SK-N-SH (cell line): ENCODE measurements around the gene NUDT1. TPM values are rescaled to one million over a fixed set of nuclear protein-coding genes. Genes with fewer than 3 reads are reported as not detected.

Experiments
- CTCF ChIA-PET: fragments of 300-600, 350-600 bp; formaldehyde crosslinking; extraction: SDS; loops from one replicate; lab custom pipeline; 2021; lab: Yijun Ruan, JAX
- POLR2A ChIA-PET: fragments of 350-600 bp; sonication (Branson Sonifier 250); formaldehyde crosslinking; extraction: SDS; loops from one replicate; lab custom pipeline; 2020; ENCODE audit warnings: antibody characterized with exemption, inconsistent platforms; lab: Yijun Ruan, JAX
- DNase-seq: peaks from one replicate; pipeline ENCODE4 v3.0.0; 2012
- H2AFZ ChIP-seq: fragments of 200-600 bp; sonication (generic); 2 replicates; pipeline ENCODE4 v1.8.1; 2016; ENCODE audit warnings: antibody characterized with exemption, mild to moderate bottlenecking, low read depth
- H3F3A ChIP-seq: fragments of 200-600 bp; sonication (generic); replicated peaks from 2 replicates; pipeline ENCODE3; 2016; ENCODE audit warnings: antibody characterized with exemption, mild to moderate bottlenecking; ENCODE audit not compliant: insufficient read depth
- H3K27ac ChIP-seq, 2 experiments: fragments of 200-500 bp in 1 of 2; fragments of 200-600 bp in 1 of 2; sonication (Bioruptor generic) in 1 of 2; sonication (generic), shearing (Covaris generic) in 1 of 2; 2 replicates each; pipeline versions ENCODE4 v1.5.1 to v1.6.1; 2014 to 2016; ENCODE audit warnings: low read depth in 2 of 2, inconsistent platforms in 1 of 2, low read length in 1 of 2, mild to moderate bottlenecking in 1 of 2, mixed read lengths in 1 of 2
- H3K27me3 ChIP-seq: fragments of 200-600 bp; sonication (generic), shearing (Covaris generic); 2 replicates; pipeline ENCODE4 v1.6.1; 2016; ENCODE audit warnings: mixed run types; ENCODE audit not compliant: insufficient read depth
- H3K36me3 ChIP-seq, 2 experiments: fragments of 200-500 bp in 1 of 2; fragments of 200-600 bp in 1 of 2; sonication (Bioruptor generic) in 1 of 2; sonication (generic) in 1 of 2; replicated peaks in 1 of 2; 2 replicates each; pipeline versions ENCODE3 to v1.5.1; 2014 to 2016; ENCODE audit warnings: low read length in 1 of 2, mild to moderate bottlenecking in 1 of 2; ENCODE audit not compliant: insufficient read depth in 2 of 2, control insufficient read depth in 1 of 2
- H3K4me1 ChIP-seq, 2 experiments: fragments of 200-500 bp in 1 of 2; fragments of 200-600 bp in 1 of 2; sonication (Bioruptor generic) in 1 of 2; sonication (generic), shearing (Covaris generic) in 1 of 2; 2 replicates each; pipeline versions ENCODE4 v1.5.1 to v1.6.1; 2014 to 2016; ENCODE audit warnings: low read depth in 1 of 2, low read length in 1 of 2, mixed run types in 1 of 2; ENCODE audit not compliant: insufficient read depth in 2 of 2, control insufficient read depth in 1 of 2
- H3K4me2 ChIP-seq: fragments of 200-600 bp; sonication (generic), shearing (Covaris generic); 2 replicates; pipeline ENCODE4 v1.6.1; 2017; ENCODE audit warnings: mixed run types
- H3K4me3 ChIP-seq, 2 experiments: fragments of 200-500 bp in 1 of 2; fragments of 200-600 bp in 1 of 2; sonication (Bioruptor generic) in 1 of 2; sonication (generic), shearing (Covaris generic) in 1 of 2; 2 replicates each; pipeline versions ENCODE4 v1.5.1 to v1.8.1; 2014 to 2016; ENCODE audit warnings: low read depth in 2 of 2, inconsistent platforms in 1 of 2, low read length in 1 of 2, mild to moderate bottlenecking in 1 of 2, mixed read lengths in 1 of 2, moderate library complexity in 1 of 2
- H3K79me2 ChIP-seq: fragments of 200-600 bp; sonication (generic); 2 replicates; pipeline ENCODE4 v1.8.1; 2017; ENCODE audit warnings: mild to moderate bottlenecking; ENCODE audit not compliant: insufficient read depth
- H3K9ac ChIP-seq: fragments of 200-600 bp; sonication (generic); 2 replicates; pipeline ENCODE4 v1.6.1; 2017; ENCODE audit warnings: mixed run types
- H3K9me2 ChIP-seq: fragments of 200-600 bp; sonication (generic); 2 replicates; pipeline ENCODE4 v1.6.1; 2017; ENCODE audit warnings: mixed run types
- H3K9me3 ChIP-seq: fragments of 200-600 bp; sonication (generic); 2 replicates; pipeline ENCODE4 v1.6.1; 2017; ENCODE audit warnings: mixed run types, mild to moderate bottlenecking, moderate library complexity
- H4K20me1 ChIP-seq: fragments of 200-600 bp; sonication (generic); 2 replicates; pipeline ENCODE4 v1.6.1; 2017; ENCODE audit warnings: mild to moderate bottlenecking, mixed run types; ENCODE audit not compliant: insufficient read depth
- ELF1 ChIP-seq: IDR thresholded peaks from 2 replicates; pipeline ENCODE4 v1.4.0; 2012
- EP300 ChIP-seq, 2 experiments: IDR thresholded peaks; 2 replicates each; pipeline versions ENCODE4 v1.4.0 to v1.6.1; 2012; ENCODE audit warnings: borderline replicate concordance in 1 of 2, low read depth in 1 of 2, low read length in 1 of 2
- FOSL2 ChIP-seq: IDR thresholded peaks from 2 replicates; pipeline ENCODE4 v1.4.0; 2012; ENCODE audit warnings: low read depth, mild to moderate bottlenecking, moderate library complexity, borderline replicate concordance
- GABPA ChIP-seq: IDR thresholded peaks from 2 replicates; pipeline ENCODE4 v1.4.0; 2012; ENCODE audit warnings: low read depth, mild to moderate bottlenecking
- IRF3 ChIP-seq: fragments of 150-350 bp; IDR thresholded peaks from 2 replicates; pipeline ENCODE4 v1.6.1; 2016; ENCODE audit warnings: mild to moderate bottlenecking, low read depth, low read length
- JUND ChIP-seq: IDR thresholded peaks from 2 replicates; pipeline ENCODE4 v1.4.0; 2012
- MAX ChIP-seq: IDR thresholded peaks from 2 replicates; pipeline ENCODE4 v1.4.0; 2012; ENCODE audit warnings: low read depth
- MXI1 ChIP-seq: IDR thresholded peaks from 2 replicates; pipeline ENCODE4 v1.6.1; 2012; ENCODE audit warnings: mild to moderate bottlenecking, low read depth, low read length, improper control_type of control experiment
- NRF1 ChIP-seq: IDR thresholded peaks from 2 replicates; pipeline ENCODE4 v1.6.1; 2012; ENCODE audit warnings: low read depth, mild to moderate bottlenecking, low read length
- POLR2AphosphoS5 ChIP-seq: IDR thresholded peaks from 2 replicates; pipeline ENCODE4 v1.6.1; 2012; ENCODE audit warnings: low read depth, low read length
- RCOR1 ChIP-seq: fragments of 150-350 bp; IDR thresholded peaks from 2 replicates; pipeline ENCODE4 v1.6.1; 2017; ENCODE audit warnings: antibody characterized with exemption, low read length
- RFX5 ChIP-seq: IDR thresholded peaks from 2 replicates; pipeline ENCODE4 v1.6.1; 2012; ENCODE audit warnings: mild to moderate bottlenecking, improper control_type of control experiment, low read length
- RXRA ChIP-seq: IDR thresholded peaks from 2 replicates; pipeline ENCODE4 v1.4.0; 2012; ENCODE audit warnings: low read depth, mild to moderate bottlenecking, borderline replicate concordance
- SIN3A ChIP-seq: IDR thresholded peaks from 2 replicates; pipeline ENCODE4 v1.6.1; 2012; ENCODE audit warnings: low read depth, mild to moderate bottlenecking, low read length, moderate library complexity, borderline replicate concordance
- TCF12 ChIP-seq: IDR thresholded peaks from 2 replicates; pipeline ENCODE4 v1.4.0; 2012
- TEAD4 ChIP-seq: IDR thresholded peaks from 2 replicates; pipeline ENCODE4 v1.4.0; 2012; ENCODE audit warnings: mild to moderate bottlenecking, borderline replicate concordance; ENCODE audit not compliant: insufficient read depth
- USF1 ChIP-seq: IDR thresholded peaks from 2 replicates; pipeline ENCODE4 v1.4.0; 2012; ENCODE audit warnings: low read depth, borderline replicate concordance
- USF2 ChIP-seq: fragments of 150-350 bp; IDR thresholded peaks from 2 replicates; pipeline ENCODE4 v1.6.1; 2017; ENCODE audit warnings: antibody characterized with exemption, low read length, low read depth, borderline replicate concordance
- WGBS: methylation state at CpG from one replicate; pipeline ENCODE4 v1.1.6; 2017; ENCODE audit warnings: low lambda C conversion rate; 5-methylcytosine and 5-hydroxymethylcytosine counted together
- polyA plus RNA-seq, 3 experiments: library from polyadenylated mRNA; depleted of rRNA; stranded (reverse); fragments of >200 nt; gene quantifications; 2 replicates each; pipeline ENCODE4 v1.2.3, GENCODE V29; 2012
- TF ChIP-seq, protein P1 (sequence below): IDR thresholded peaks from 2 replicates; pipeline ENCODE4; 2012

Gene NUDT1
- polyA plus RNA-seq, 1 of the 3 experiments (the other 2 are of a cell fraction), result 98.1 TPM

DNA sequence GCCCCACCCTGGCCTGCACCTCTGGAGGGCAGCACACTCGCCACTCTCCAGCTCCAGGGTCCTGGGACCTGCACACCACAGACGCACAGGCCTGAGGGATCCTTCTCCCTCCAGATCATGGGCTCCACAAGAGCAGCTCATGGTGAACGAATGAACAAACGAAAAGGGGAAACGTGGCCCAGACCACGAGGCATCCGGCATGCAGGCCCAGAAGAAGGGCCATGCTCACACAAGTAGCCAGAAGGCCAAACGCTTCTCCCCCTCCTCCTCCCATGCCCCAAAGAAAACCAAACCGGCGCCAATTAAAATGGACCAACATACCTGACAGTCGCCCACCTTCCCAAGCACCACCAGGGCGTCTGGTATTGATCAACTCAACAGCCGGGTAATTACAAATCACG is 39.7 kb upstream of the NUDT1 start:
- H3K9me2 ChIP-seq, result no peaks in the 10 kb centered on the region
- no peak overlapping the region for H2AFZ ChIP-seq
- no peaks in the 10 kb centered on the region for H3K79me2 ChIP-seq
- peaks cover 4 to 42% of the 10 kb centered on the region in 2 experiments; a peak in 2 of 4 replicates for H3K4me1 ChIP-seq
- no peak overlapping the region for H3K4me2 ChIP-seq
- CTCF ChIA-PET, result interaction anchor here (0.7 to 3.8 kb wide), 9 partner anchors 9 to 623 kb away, joined by 3 to 24 read pairs (median 3); no protein-coding TSS in a partner anchor
- DNase-seq, result peak; percentile 33
- H3K36me3 ChIP-seq, result peaks cover 13 to 26% of the 10 kb centered on the region in 2 experiments
- H4K20me1 ChIP-seq, result no peaks in the 10 kb centered on the region
- WGBS, result 96% methylated on average over 14 of the region's 14 CpGs
- no peak overlapping the region for H3K4me3 ChIP-seq
- no peaks in the 10 kb centered on the region for H3K27me3 ChIP-seq
- no peaks in the 10 kb centered on the region for H3K9me3 ChIP-seq
- H3K27ac ChIP-seq, result no peak overlapping the region; a peak in 1 of 4 replicates
- TF ChIP-seq USF1, result no peak
- TF ChIP-seq IRF3, result no peak
- TF ChIP-seq EP300 (IDR thresholded peaks at IDR 0.05; ENCODE audit: borderline replicate concordance in 1 of 2, low read depth in 1 of 2, low read length in 1 of 2), result no peak
- no peak for TF ChIP-seq USF2
- TF ChIP-seq TCF12, result no peak
- TF ChIP-seq RXRA, result no peak
- TF ChIP-seq RCOR1, result no peak
- no peak for TF ChIP-seq GABPA
- no peak for TF ChIP-seq FOSL2
- TF ChIP-seq RFX5, result no peak
- TF ChIP-seq POLR2AphosphoS5, result no peak
- TF ChIP-seq ELF1, result no peak
- TF ChIP-seq JUND, result no peak
- POLR2A ChIA-PET, result no interaction called here
- H3K9ac ChIP-seq, result no peak overlapping the region
- no peaks in the 10 kb centered on the region for H3F3A ChIP-seq

GRCh38 chr7:2202901-2203765 is 38.9 kb upstream of the NUDT1 start:
- H3K36me3 ChIP-seq, result peaks cover 13 to 33% of the 10 kb centered on the region in 2 experiments
- CTCF ChIA-PET, result interaction anchor here (0.7 to 3.8 kb wide), 19 partner anchors 9 to 628 kb away, joined by 3 to 24 read pairs (median 3); no protein-coding TSS in a partner anchor
- WGBS, result 89% methylated on average over 20 of the region's 20 CpGs
- H3K4me1 ChIP-seq, result peaks cover 4 to 39% of the 10 kb centered on the region in 2 experiments; a peak in 2 of 4 replicates
- DNase-seq, result peak; percentile 58
- H4K20me1 ChIP-seq, result no peaks in the 10 kb centered on the region
- H3K4me2 ChIP-seq, result no peak overlapping the region; the same call in 1 of the 2 replicates
- POLR2A ChIA-PET, result interaction anchor here (1.0 kb wide), 1 partner anchor 17 kb away, joined by 3 read pairs; no protein-coding TSS in a partner anchor
- no peaks in the 10 kb centered on the region for H3K27me3 ChIP-seq
- H3K9me3 ChIP-seq, result no peaks in the 10 kb centered on the region
- H3K9ac ChIP-seq, result no peak overlapping the region
- H3K4me3 ChIP-seq, result no peak overlapping the region
- H3F3A ChIP-seq, result no peaks in the 10 kb centered on the region
- no peaks in the 10 kb centered on the region for H3K79me2 ChIP-seq
- H2AFZ ChIP-seq, result no peak overlapping the region
- H3K9me2 ChIP-seq, result no peaks in the 10 kb centered on the region
- H3K27ac ChIP-seq, result peak overlapping the region in 1 of 2 experiments; percentile 80; a peak in 2 of 4 replicates
- TF ChIP-seq TCF12 (peak; percentile 63; the same call in 1 of the 2 replicates), MXI1 (no peak), USF2 (no peak), JUND (no peak), IRF3 (no peak), MAX (no peak), TEAD4 (no peak), POLR2AphosphoS5 (no peak), NRF1 (no peak), SIN3A (no peak)
- TF ChIP-seq, protein P1, sequence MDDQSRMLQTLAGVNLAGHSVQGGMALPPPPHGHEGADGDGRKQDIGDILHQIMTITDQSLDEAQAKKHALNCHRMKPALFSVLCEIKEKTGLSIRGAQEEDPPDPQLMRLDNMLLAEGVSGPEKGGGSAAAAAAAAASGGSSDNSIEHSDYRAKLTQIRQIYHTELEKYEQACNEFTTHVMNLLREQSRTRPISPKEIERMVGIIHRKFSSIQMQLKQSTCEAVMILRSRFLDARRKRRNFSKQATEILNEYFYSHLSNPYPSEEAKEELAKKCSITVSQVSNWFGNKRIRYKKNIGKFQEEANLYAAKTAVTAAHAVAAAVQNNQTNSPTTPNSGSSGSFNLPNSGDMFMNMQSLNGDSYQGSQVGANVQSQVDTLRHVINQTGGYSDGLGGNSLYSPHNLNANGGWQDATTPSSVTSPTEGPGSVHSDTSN, result 0 out of 2 replicates have a peak, but pooled peaks have one; percentile 39
